ENCODE results near the gene TMC7. TPM values are rescaled to one million over a fixed set of nuclear protein-coding genes. Genes with fewer than 3 reads are reported as not detected.
"Not testable (repeated sequence)": the region's sequence is repeated elsewhere in the genome, so short reads cannot be mapped to it uniquely, and the experiment has no call there.

TMC7 gene
- total RNA-seq, 1 experiment from 2014 or later: 0.82 TPM

DNA sequence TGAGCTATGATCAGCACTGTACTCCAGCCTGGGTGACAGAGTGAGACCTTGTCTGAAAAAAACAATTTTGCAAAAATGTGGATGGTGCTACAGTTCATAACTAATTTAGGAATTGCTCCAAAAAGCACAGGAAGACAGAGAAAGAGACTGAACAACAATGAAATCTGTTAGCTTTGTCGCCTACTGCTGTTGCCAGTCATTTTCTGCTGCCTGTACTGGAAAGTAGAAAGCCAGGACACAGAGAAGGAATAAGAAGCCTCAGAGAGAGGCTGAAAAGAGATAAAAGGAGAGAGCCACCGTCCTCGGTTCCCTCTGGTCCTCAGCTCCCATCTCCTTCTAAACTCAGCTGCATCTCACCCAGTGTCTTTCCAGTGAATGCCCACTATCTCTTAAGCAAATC is 8.6 kb upstream of the TMC7 start:
- no TSS peak for BruUV-seq (replicated peaks)
- CTCF ChIA-PET: interaction anchor here (0.6 kb wide), 1 partner anchor 9 kb away, joined by 3 read pairs; the partner anchor contains the start of gene TMC7
- peaks cover 15% of the 10 kb centered on the region for H3K27me3 ChIP-seq (replicated peaks; ENCODE audit: insufficient read depth, low read depth, low read length, poor library complexity)
- TF ChIP-seq, protein P1, sequence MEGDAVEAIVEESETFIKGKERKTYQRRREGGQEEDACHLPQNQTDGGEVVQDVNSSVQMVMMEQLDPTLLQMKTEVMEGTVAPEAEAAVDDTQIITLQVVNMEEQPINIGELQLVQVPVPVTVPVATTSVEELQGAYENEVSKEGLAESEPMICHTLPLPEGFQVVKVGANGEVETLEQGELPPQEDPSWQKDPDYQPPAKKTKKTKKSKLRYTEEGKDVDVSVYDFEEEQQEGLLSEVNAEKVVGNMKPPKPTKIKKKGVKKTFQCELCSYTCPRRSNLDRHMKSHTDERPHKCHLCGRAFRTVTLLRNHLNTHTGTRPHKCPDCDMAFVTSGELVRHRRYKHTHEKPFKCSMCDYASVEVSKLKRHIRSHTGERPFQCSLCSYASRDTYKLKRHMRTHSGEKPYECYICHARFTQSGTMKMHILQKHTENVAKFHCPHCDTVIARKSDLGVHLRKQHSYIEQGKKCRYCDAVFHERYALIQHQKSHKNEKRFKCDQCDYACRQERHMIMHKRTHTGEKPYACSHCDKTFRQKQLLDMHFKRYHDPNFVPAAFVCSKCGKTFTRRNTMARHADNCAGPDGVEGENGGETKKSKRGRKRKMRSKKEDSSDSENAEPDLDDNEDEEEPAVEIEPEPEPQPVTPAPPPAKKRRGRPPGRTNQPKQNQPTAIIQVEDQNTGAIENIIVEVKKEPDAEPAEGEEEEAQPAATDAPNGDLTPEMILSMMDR (conservative IDR thresholded peaks at IDR 0.05; ENCODE audit: low read depth, low read length): no peak
- TF ChIP-seq EZH2 (IDR thresholded peaks at IDR 0.05; ENCODE audit: borderline replicate concordance, low read depth, low read length, poor library complexity, severe bottlenecking): no peak
- no peak overlapping the region for H3K27ac ChIP-seq (ENCODE audit: low read depth, low read length, poor library complexity, severe bottlenecking)
- H3K4me3 ChIP-seq (ENCODE audit: low read depth, low read length, poor library complexity, severe bottlenecking): no peak overlapping the region
- DNase-seq (ENCODE audit: low spot score): no peak
- H3K9me3 ChIP-seq (ENCODE audit: low read depth, low read length, poor library complexity, severe bottlenecking): no peaks in the 10 kb centered on the region
- no peaks in the 10 kb centered on the region for H3K36me3 ChIP-seq (ENCODE audit: insufficient read depth, low read length, poor library complexity, severe bottlenecking)
- intact Hi-C loops (cut with micrococcal nuclease; ENCODE audit: unreplicated experiment): no loop called here
- POLR2A ChIA-PET (ENCODE audit: low non-redundant PET): no interaction called here
- H3K4me1 ChIP-seq (ENCODE audit: insufficient read depth, low read length, poor library complexity, severe bottlenecking): no peaks in the 10 kb centered on the region

DNA sequence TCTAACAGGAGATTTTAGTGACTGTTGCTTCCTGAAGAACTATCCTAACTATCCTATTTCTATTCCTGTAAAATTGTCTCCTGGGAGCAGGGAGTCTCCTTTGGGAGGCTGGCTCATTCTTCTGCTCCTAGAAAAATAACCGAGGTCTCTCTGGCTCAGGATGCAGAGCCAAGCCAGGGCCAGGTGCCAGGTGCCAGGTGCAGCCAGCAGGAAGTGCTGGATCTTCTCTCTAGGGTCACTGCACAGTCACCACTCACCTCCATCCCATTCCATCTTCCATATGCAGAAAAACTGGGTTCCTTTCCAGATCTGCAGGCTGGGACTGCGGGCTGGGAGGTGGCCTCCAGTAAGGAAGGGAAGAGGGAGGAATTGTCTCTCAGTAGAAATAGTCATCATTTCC is 3.8 kb upstream of the TMC7 start:
- Histone ChIP-seq H3K4me3 (ENCODE audit: low read depth, low read length, poor library complexity, severe bottlenecking) (no peak overlapping the region), H3K4me1 (ENCODE audit: insufficient read depth, low read length, poor library complexity, severe bottlenecking) (no peaks in the 10 kb centered on the region), H3K36me3 (ENCODE audit: insufficient read depth, low read length, poor library complexity, severe bottlenecking) (no peaks in the 10 kb centered on the region), H3K27me3 (replicated peaks; ENCODE audit: insufficient read depth, low read depth, low read length, poor library complexity) (peaks cover 15% of the 10 kb centered on the region), H3K9me3 (ENCODE audit: low read depth, low read length, poor library complexity, severe bottlenecking) (no peaks in the 10 kb centered on the region), H3K27ac (ENCODE audit: low read depth, low read length, poor library complexity, severe bottlenecking) (no peak overlapping the region)
- DNase-seq (ENCODE audit: low spot score): no peak
- ChIA-PET POLR2A (ENCODE audit: low non-redundant PET) (no interaction called here), CTCF (no interaction called here)
- intact Hi-C loops (cut with micrococcal nuclease; ENCODE audit: unreplicated experiment): no loop called here
- BruUV-seq (replicated peaks): no TSS peak
- TF ChIP-seq, protein P1 (conservative IDR thresholded peaks at IDR 0.05; ENCODE audit: low read depth, low read length): no peak
- TF ChIP-seq EZH2 (IDR thresholded peaks at IDR 0.05; ENCODE audit: borderline replicate concordance, low read depth, low read length, poor library complexity, severe bottlenecking): no peak

DNA sequence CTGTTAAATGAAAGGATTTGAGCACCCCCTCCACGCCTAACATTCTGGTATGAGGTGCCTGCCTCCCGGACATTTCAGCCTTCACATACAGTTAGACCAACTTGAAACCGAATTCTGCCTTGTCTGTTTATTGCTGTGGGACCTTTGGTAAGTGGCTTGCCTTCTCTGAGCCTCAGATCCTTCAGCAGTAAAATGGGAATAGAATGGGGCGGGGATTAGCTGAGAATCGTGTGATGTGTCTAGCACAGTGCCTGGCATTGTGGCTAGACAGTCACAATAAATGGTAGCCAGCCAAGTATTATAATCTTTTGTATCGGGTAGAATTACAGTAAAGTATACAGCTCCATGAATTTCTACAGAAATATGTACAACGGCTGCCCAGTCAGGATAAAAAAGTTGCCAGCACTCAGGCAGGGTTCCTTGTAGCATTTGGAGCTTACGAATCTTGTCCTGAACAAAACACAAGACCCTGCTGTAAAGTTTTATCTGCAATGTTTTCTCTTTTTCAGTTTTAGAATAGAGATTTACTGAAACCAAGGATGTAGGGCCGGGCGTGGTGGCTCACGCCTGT is 786 bp downstream of the TMC7 start:
- intact Hi-C loops (cut with micrococcal nuclease; ENCODE audit: unreplicated experiment): no loop called here
- no peak overlapping the region for H3K27ac ChIP-seq (ENCODE audit: low read depth, low read length, poor library complexity, severe bottlenecking)

DNA sequence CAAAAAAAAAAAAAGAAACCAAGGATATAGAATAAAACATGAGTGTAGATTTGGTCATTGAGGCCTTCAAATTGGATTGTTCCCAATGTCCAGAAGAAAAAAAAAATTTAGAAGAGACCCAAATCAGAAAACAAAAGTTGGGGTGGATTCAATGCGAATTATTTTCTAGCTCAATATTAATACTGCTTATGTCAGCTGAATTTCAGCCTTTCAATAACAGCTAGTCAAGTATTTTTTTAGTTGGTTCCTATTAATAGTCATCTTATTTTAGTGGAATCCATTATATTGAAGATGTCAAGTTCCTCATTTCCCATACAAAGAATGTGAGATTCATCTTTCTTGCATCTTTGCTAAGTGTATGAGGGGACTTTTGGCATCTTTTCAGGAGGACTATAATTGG is 1.5 kb downstream of the TMC7 start:
- H3K27ac ChIP-seq (ENCODE audit: low read depth, low read length, poor library complexity, severe bottlenecking); intact Hi-C loops (cut with micrococcal nuclease; ENCODE audit: unreplicated experiment); H3K4me3 ChIP-seq (ENCODE audit: low read depth, low read length, poor library complexity, severe bottlenecking); H3K27me3 ChIP-seq (replicated peaks; ENCODE audit: insufficient read depth, low read depth, low read length, poor library complexity); POLR2A ChIA-PET (ENCODE audit: low non-redundant PET); H3K4me1 ChIP-seq (ENCODE audit: insufficient read depth, low read length, poor library complexity, severe bottlenecking); BruUV-seq (replicated peaks); H3K36me3 ChIP-seq (ENCODE audit: insufficient read depth, low read length, poor library complexity, severe bottlenecking); DNase-seq (ENCODE audit: low spot score); H3K9me3 ChIP-seq (ENCODE audit: low read depth, low read length, poor library complexity, severe bottlenecking): not testable (repeated sequence)
- CTCF ChIA-PET: interaction anchor here (0.7 kb wide), 1 partner anchor 1392 kb away, joined by 3 read pairs; no protein-coding TSS in a partner anchor

More for the DNA sequence above, 786 bp downstream of the TMC7 start:
- ChIA-PET CTCF (interaction anchor here (1.5 kb wide), 1 partner anchor 26 kb away, joined by 3 read pairs; no protein-coding TSS in a partner anchor), POLR2A (ENCODE audit: low non-redundant PET) (no interaction called here)
- TF ChIP-seq, protein P1 (conservative IDR thresholded peaks at IDR 0.05; ENCODE audit: low read depth, low read length): no peak
- no peak for TF ChIP-seq EZH2 (IDR thresholded peaks at IDR 0.05; ENCODE audit: borderline replicate concordance, low read depth, low read length, poor library complexity, severe bottlenecking)
- BruUV-seq (replicated peaks): no TSS peak
- Histone ChIP-seq H3K4me3 (ENCODE audit: low read depth, low read length, poor library complexity, severe bottlenecking) (peak overlapping the region; percentile 59), H3K27me3 (replicated peaks; ENCODE audit: insufficient read depth, low read depth, low read length, poor library complexity) (no peaks in the 10 kb centered on the region), H3K4me1 (ENCODE audit: insufficient read depth, low read length, poor library complexity, severe bottlenecking) (no peaks in the 10 kb centered on the region), H3K36me3 (ENCODE audit: insufficient read depth, low read length, poor library complexity, severe bottlenecking) (no peaks in the 10 kb centered on the region), H3K9me3 (ENCODE audit: low read depth, low read length, poor library complexity, severe bottlenecking) (no peaks in the 10 kb centered on the region)
- no peak for DNase-seq (ENCODE audit: low spot score)

DNA sequence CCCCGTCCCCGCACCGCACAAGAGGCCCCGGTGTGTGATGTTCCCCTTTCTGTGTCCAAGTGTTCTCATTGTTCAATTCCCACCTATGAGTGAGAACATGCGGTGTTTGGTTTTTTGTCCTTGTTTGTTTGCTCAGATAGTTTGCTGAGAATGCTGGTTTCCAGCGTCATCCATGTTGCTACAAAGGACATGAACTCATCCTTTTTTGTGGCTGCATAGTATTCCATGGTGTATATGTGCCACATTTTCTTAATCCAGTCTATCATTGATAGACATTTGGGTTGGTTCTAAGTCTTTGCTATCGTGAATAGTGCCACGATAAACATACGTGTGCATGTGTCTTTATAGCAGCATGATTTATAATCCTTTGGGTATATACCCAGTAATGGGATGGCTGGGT is 8.0 kb downstream of the TMC7 start:
- POLR2A ChIA-PET (ENCODE audit: low non-redundant PET); H3K4me1 ChIP-seq (ENCODE audit: insufficient read depth, low read length, poor library complexity, severe bottlenecking); H3K27me3 ChIP-seq (replicated peaks; ENCODE audit: insufficient read depth, low read depth, low read length, poor library complexity); H3K9me3 ChIP-seq (ENCODE audit: low read depth, low read length, poor library complexity, severe bottlenecking); BruUV-seq (replicated peaks); H3K36me3 ChIP-seq (ENCODE audit: insufficient read depth, low read length, poor library complexity, severe bottlenecking); DNase-seq (ENCODE audit: low spot score); intact Hi-C loops (cut with micrococcal nuclease; ENCODE audit: unreplicated experiment); H3K27ac ChIP-seq (ENCODE audit: low read depth, low read length, poor library complexity, severe bottlenecking); H3K4me3 ChIP-seq (ENCODE audit: low read depth, low read length, poor library complexity, severe bottlenecking); CTCF ChIA-PET: not testable (repeated sequence)

All from A673 (cell line).